ENCODE data around the gene PTPRR. TPM values are rescaled to one million over a fixed set of nuclear protein-coding genes. Genes with fewer than 3 reads are reported as not detected.
A peak's percentile ranks its signal among the peaks of the same experiment; 100 is the strongest.

The PTPRR gene, protein sequence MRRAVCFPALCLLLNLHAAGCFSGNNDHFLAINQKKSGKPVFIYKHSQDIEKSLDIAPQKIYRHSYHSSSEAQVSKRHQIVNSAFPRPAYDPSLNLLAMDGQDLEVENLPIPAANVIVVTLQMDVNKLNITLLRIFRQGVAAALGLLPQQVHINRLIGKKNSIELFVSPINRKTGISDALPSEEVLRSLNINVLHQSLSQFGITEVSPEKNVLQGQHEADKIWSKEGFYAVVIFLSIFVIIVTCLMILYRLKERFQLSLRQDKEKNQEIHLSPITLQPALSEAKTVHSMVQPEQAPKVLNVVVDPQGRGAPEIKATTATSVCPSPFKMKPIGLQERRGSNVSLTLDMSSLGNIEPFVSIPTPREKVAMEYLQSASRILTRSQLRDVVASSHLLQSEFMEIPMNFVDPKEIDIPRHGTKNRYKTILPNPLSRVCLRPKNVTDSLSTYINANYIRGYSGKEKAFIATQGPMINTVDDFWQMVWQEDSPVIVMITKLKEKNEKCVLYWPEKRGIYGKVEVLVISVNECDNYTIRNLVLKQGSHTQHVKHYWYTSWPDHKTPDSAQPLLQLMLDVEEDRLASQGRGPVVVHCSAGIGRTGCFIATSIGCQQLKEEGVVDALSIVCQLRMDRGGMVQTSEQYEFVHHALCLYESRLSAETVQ
- 0.64 and 0.78 TPM in 2 replicates for total RNA-seq (2014; rRNA removed; shearing (Covaris generic))
- polyA plus RNA-seq (2014; cell fraction: nucleus; rRNA removed): 0.40 TPM in 1 of 2 replicates, not detected in the other

DNA sequence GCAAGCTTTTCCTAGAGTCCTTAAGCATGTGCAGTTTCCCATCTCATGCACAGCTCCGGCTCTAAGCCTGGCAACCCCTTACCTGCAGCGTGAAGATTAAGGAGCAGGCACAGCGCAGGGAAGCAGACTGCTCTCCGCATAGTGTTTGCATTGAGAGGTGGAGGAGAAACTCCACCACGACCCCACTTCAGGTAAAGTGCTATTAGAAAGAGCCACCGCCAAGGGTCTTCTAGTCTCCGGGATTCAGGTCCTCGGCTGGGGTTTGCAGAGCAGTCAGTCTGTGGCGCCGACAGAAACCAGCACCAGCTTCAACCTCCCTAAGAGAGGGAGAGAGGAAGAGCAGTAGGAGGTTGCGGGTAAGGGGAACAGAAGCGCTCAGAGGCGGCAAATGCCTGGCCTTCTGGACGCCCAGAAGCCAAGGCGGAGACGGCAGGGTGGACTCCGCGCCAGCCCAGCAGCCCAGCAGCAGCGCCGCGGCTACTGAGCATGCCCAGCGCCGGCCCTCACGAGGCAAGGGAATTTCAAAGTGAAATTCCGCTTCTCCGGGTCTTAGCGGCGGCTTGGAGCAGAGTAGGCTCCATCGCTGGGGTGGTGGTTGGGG is at the start of gene PTPRR:
Gene PTPRR (minus strand): TSS at position 488 of the 601 bp plus-strand sequence. CDS start 348 bp downstream, at position 140.
- DNase-seq (ENCODE audit: extremely low read depth, low read depth): no peak

DNA sequence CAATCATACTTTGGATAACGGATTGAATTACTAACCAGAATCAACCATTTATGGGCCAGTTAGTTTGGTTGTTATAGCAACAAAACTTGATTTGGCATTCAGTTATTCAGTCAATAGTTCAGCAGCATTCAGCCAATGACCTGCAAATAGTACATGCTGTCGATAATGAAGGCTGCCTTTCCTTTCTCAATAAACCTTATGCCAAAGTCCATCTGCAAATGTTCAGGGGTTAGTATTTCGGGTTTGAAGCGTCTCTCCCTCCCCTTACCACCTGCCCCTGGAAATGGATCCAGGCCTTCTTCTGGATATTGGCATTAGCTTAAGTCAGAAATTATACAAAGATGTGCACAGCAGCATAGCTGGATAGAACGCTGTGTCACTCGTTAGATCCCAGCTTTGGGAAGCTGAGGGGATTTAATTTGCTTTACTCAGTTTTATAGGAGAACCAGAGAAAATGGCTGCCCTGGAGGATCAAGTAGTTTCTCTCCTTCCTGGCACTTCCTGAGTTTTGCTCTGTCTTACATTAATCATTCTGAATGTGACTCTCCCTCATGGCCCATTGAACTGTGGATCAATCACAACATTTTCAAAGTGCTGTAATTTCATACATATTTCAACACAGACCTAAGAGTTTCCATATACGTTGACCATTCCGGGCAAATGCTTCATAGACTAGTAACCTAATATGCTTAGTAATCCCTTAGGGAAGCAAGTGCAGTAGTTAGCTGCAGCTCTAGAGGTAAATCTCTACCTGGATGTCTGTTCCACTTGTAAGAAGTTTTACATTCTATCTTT is 46.7 kb upstream of the PTPRR start:
- no peak for DNase-seq (ENCODE audit: extremely low read depth, low read depth)

DNA sequence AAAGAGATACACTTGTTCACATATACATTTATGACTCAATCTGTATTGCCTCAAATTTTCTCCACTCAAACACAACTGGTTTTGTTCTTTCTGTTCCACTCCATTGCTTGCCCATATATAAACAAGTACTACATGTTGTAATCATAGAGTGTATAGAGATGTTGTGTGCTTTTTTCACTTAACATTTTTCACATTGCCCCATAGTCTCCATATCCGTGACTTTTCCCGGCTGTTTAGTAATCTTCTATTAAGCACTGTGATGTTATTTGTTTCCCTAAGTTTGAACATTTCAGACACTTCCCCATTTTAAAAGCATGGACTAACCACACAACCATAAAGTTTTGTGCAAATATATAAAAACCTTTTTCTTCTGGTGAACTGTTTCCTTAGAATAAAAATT is 45.5 kb upstream of the PTPRR start:
- DNase-seq (ENCODE audit: extremely low read depth, low read depth): no peak

DNA sequence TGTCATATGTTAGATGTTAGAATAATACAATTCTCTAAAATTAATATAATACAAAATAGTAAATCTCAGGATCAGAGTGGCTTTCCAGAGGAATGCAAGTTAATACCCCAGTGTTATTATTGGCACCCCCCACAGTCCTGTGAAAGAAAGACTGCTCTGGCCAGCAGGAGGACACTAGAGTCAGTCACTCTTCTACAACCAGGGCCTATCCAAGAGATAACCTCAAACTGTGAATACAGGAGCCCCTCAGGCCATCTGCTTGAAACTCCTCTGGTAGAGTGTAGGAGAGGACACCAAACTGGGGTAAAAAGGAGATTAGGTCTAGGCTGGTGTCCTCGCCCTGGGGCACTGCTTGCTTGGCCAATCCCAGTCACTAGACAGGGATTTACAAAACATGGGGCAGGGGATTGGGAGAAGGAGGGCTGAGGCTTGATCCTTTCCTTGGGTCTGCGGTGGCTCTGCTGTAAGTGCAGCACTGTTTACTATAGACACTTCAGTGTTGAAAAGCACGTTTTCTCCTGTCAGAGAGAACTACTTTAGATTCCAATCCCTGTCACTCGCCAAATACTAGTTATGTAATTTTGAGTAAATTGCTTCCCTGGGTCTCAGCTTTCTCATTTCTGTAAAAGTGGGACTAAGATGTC is 44.5 kb upstream of the PTPRR start:
- no peak for DNase-seq (ENCODE audit: extremely low read depth, low read depth)

DNA sequence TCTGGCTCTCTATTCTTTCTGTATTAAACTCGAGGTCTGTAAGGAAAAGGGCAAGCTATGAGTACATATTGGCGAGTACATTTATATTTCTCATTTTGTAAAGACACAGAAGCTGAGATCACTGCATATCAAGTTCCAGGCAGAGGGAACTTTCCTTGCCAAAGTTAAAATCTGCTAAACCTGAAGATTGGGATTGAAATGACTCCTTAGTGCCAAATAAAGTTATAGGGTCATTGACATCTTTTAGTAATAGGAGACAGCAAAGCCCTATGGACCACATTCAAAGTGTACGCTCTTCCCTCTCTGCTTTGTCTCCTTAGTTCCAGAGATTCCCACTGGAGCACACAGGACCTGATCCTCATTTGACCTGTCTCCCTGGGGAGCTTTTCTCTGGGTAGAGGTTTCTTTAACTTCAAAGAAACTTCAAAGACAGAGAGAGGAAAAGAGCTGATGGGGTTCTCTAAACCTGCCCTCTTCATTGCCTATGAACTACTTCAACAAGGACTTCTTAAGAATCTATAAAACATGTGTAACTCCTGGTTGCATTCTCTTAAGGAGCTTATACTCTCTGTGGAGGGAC is 42.6 kb upstream of the PTPRR start:
- DNase-seq (ENCODE audit: extremely low read depth, low read depth): no peak

DNA sequence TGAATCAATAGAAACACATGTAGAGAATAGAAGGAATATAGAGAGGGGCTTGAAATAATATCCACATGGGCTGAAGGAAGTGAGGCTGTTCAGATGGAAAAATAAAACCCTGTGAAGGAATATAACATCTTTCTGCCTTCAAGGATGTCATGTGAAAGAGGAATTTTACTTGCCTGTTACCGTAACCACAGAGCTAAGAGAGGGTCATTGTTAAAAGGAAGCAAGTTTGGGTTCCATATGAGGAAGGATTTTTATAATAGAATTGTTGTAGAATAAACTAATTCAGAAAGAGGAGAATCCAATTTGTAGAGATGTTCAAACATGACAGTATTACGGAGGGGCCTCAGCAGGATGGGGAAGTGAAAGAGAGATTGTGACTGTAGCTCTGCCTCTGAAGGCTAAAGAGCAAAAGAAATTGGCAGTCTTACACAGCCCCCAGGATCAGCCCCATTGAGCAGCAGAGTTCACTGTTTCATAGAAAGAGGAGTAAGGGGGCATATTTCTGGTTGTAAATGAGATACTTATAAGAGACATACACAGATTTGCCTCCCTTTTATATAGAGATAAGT is 41.8 kb upstream of the PTPRR start:
- DNase-seq (ENCODE audit: extremely low read depth, low read depth): no peak

DNA sequence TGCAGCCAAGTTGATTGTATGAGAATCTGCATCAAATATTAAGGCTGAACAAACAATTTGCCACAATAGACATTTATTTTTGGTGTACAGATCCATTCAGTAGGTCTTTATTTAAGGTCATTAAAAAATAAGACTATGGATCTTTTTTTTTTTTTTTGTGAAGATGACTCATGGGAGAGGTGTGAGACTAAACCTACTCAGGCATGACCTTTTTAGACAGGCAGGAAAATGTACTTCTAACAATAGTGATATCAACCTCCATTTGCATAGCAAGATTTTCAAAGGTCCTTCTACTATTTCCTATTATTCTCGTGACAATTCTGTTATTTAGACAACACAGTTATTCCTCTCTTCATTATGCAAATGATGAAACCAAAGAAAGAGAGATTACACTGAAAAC is 39.9 kb upstream of the PTPRR start:
- no peak for DNase-seq (ENCODE audit: extremely low read depth, low read depth)

DNA sequence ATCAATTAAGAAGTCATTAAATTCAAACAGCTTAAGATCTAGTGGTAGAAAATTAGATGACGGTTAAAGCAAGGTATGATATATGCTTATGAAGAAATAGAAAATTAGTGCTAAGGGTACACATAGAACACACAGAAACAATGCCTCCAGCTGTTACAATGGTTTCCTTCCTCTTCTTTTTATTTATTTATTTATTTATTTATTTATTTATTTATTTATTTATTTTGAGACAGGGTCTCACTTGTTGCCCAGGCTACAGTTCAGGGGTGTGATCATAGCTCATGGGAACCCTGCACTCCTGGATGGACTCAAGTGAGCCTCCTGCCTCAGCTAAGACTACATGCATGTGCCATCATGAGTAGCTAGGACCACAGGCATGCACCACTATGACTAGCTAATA is 34.9 kb upstream of the PTPRR start:
- DNase-seq (ENCODE audit: extremely low read depth, low read depth): no peak

DNA sequence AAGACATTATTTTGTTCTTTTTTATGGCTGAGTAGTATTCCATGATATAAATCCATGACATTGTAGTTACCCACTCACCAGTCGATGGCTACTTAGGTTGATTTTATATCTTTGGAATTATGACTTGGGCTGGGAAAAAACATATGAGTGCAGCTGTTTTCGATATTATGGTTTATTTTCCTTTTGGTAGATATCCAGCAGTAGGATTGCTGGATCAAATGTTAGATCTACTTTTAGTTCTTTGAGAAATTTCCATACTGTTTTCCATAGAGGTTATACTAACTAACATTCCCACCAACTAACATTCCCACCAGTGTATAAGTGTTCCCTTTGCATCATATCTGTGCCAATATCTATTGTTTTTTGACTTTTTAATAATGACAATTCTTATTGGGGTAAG is 29.9 kb upstream of the PTPRR start:
- no peak for DNase-seq (ENCODE audit: extremely low read depth, low read depth)

DNA sequence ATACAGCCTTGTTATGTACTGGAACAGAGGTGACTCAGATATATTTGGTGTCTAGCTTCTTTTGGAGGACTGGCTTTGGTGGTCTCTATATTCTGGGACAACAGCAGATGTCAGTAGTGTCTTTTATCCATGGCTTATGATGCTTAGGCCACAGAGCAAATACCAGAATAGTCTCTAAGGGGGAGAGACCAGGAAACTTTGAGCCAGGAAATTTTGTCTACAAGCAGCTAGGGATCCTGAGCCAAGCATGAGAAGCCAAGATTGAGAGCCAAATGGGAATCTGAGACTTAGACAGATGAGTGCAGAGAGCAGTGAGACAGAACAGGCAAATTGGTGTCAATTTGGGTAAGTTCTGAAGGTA is 28.4 kb upstream of the PTPRR start:
- no peak for DNase-seq (ENCODE audit: extremely low read depth, low read depth)

DNA sequence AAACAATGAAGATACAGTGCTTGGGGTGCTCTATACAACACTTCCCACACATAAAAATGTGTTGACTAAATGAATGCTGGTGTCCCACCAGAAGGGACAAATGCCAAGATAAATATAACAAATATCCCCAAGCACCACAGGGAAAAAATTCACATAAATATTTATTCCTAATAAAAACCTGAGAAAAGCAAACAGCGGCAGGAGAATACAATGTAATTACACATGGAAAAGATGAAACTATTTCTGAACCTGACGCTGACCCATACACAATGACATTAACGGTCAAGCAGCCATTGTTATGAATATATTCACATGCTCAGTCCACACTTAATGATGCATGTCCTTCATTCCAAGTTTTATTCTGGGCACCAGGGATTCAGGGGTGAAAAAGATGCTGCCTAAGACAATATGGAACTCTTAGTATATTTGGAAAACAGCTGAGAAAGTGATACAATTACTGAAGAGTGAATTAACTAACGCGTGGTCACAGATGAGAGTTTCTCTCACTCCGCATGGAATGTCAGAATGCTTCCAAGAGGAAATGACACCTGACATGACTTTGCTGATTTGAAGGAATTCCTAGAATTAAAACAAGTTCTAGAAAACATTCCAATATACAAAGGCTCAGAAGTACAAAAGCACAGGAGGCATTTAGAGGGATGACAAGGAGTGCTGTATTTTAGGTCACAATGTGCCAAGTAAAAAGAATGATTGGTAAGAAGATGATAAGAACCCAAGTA is 27.9 kb upstream of the PTPRR start:
- DNase-seq (ENCODE audit: extremely low read depth, low read depth): no peak

DNA sequence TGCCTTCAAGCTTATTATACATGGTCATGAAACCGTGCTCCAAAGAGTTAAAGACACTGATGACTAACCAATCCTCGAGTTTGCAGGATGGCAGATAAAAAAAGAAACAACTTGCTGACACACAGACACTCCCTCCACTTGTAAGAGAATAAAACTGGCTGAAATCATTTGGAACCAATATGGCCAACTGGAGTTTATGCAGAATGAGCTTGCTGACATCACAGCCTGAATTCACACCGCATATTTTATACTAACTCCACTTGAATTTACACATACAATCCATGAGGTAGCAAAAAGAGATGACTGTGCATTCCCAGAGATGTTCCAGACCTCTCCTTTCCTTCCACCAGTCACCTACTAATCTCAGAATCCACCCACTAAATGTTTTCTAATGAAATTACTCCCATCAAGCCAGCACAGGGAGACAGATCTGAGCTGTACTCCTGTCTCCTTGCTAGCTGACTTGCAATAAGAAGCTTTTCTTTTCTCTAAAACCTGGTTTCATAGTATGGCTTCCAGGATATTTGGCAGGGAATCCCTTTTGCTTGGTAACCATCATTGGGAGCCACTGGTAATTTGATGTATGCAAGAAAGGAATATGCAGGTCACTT is 15.8 kb upstream of the PTPRR start:
- DNase-seq (ENCODE audit: extremely low read depth, low read depth): no peak

DNA sequence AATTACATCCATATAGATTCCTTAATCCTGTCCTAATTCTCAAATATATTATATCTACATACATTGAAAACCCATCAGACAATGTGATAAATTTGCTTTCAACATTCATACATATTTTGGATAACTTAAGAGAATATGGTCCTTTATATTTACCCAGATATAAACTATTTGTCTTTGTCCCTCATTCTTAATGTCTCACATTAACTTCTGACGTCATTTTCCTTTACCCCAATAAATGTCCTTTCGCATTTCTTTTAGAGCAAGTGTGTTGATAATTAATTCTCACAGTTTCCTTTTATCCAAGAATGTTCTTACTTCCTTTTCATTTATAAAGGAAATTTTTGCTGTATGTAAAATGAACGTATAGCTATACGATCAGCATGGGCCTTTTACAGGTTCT is 12.6 kb upstream of the PTPRR start:
- no peak for DNase-seq (ENCODE audit: extremely low read depth, low read depth)

DNA sequence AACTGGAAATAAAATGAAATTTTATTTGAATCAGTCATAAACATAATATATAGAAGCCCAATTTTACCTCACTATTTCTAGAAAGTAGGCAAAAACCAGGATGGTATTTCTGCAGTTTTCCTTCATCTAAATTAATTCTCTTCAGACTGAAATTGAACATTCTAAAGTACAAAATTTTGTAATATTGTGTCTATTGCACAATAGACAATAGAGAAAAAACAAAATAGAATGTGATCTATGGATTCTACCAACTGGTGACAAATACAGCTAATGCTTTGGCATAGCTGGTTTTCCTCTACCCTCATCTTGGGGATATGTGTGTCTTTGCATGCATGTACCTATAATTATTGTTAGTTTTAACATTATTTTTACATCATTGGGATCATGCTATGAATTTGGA is 8.5 kb upstream of the PTPRR start:
- no peak for DNase-seq (ENCODE audit: extremely low read depth, low read depth)

DNA sequence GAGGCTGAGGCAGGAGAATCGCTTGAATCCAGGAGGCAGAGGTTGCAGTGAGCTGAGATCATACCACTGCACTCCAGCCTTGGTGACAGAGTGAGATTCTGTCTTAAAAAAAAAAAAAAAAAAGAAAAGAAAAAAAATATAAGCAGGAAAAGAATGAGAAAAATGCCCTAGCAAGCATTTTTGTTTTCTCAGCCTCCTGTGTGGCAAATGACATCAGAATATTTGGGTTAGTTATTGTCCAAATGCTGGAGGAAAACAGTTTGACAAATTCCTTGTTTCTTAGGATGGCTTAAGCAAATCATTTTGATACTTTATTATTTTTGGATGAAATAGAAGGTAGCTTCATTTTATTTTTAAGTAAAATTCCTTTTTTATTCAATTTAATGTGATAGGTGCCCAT is 7.5 kb upstream of the PTPRR start:
- no peak for DNase-seq (ENCODE audit: extremely low read depth, low read depth)

DNA sequence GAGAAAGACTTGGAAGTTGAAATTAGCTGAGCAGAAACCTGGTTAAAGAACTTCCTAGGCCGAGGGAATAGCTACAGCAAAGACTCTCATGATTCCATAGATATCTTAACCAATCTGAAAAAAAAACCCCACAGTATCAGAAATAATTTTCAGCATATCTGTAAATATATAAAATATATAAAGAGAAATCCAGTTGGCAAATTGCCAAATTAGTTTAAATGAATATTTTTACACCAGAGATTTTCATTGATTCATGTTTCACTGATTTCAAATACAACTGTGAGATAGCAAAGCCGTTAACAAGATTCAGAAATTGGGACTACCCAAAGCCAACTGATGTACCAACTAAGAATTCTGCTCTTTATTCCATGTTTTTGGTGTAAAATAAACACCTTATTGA is 6.8 kb upstream of the PTPRR start:
- no peak for DNase-seq (ENCODE audit: extremely low read depth, low read depth)

DNA sequence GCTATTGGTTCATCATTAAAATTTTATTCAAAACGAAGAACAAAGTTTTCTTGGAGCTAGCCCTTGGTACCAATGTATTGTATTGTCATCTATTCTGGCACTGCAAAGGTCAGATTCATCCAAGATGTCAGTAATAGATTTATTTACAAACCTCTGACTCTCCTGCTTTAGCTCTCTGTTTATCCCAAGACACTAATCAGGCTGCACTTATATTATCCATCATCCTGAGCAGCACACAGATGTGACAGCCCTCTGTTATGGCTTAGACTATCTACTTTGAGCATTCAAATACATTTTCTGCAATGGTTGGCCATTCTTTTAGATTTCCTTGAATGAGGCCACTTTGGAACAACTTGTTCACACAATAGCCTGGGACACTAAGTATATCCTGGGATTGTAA is 5.0 kb upstream of the PTPRR start:
- DNase-seq (ENCODE audit: extremely low read depth, low read depth): no peak

DNA sequence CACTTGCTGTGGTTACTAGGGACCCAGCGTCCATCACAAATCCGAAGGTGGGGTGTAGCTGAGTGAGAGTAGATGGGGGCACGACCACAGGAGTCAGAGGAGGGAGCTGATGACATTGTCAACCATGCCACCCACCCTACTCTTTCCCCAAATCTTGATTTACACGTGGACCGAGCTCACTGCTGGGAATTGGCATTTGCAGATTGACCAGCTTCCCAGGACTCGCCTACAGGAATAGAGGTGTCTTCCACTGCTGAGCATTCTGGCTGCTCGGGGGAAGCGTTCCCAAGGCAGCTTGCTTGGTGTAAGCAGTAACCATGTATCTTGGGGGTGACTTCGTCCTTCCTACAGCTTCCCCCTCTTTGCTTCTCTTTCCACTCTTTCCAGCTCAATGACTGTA is 353 bp upstream of the PTPRR start:
- DNase-seq (ENCODE audit: extremely low read depth, low read depth): no peak

DNA sequence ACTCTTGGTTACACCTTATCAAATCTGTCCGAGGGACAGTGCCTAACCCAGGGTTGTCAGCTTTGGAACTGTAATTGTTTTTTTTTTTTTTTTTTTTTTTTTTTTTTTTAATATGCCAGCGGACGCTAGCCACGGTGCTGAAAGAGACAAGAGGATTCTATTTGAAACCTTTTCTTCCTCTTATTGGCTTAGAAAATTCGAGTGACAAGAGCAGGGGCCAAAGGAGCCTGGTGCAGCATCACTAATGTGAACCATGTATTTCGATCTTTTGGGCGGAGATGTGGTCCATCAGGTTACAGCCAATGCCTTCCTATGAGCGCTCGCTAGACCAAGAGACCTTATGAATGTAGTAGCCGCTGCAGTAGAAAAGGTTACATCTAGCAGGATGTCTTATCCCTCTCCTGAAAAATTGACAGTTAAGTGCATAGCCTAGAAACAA is 922 bp downstream of the PTPRR start:
- peak; percentile 2 for DNase-seq (ENCODE audit: extremely low read depth, low read depth)
